HG02678 (cell line): ENCODE results near the gene MARCHF7.

ENCODE experiments used
- ATAC-seq: cut with Tn5 transposase; IDR thresholded peaks from one replicate; pipeline ENCODE4 v1.9.1; 2021; ENCODE audit warnings: mild to moderate bottlenecking, moderate library complexity; ENCODE audit not compliant: unreplicated experiment

The MARCHF7 gene

DNA sequence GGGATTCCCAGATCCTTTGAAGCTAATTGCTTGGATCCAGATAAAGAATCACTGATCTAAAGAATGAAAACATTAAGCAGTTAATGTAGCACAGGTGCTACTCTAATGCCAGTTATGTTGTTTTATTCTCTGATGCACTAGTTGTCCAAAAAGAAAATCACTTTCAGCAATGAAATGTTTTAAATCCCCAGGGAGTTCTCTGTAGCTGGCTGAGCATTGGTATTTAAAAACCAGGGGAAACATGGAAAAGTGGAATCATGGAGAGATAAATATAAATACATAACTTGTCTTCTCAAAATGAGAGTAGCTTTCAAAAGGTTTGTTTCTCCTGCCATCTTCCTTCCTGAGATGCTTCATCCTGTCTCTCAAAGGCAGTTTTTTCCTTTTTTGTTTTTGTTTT is 48.0 kb downstream of the MARCHF7 start:
- ATAC-seq = no peak

DNA sequence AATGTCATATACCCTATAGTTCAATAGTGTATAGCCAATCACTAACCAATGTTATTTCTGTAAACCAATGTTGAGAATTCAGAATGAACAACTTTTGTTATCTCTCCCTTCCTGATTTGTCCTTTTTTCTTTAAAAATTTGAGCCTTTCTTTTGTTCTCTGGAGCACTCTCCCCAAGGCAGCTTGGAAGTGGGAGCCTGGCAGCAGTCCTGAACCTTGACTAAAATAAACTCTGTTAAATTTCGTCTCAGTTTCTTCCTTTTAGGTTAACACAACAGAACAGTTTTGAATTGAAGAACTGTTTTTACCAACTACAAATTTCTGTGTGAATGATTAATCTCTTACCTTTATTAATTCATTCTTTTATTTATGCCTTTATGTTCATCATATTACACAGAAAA is 49.8 kb downstream of the MARCHF7 start:
- no peak for ATAC-seq
